ENCODE results near the gene CPEB4. TPM values are rescaled to one million over a fixed set of nuclear protein-coding genes. Genes with fewer than 3 reads are reported as not detected.

The CPEB4 gene
- total RNA-seq, 2 experiments from 2014 or later = 11.8 to 13.0 TPM

DNA sequence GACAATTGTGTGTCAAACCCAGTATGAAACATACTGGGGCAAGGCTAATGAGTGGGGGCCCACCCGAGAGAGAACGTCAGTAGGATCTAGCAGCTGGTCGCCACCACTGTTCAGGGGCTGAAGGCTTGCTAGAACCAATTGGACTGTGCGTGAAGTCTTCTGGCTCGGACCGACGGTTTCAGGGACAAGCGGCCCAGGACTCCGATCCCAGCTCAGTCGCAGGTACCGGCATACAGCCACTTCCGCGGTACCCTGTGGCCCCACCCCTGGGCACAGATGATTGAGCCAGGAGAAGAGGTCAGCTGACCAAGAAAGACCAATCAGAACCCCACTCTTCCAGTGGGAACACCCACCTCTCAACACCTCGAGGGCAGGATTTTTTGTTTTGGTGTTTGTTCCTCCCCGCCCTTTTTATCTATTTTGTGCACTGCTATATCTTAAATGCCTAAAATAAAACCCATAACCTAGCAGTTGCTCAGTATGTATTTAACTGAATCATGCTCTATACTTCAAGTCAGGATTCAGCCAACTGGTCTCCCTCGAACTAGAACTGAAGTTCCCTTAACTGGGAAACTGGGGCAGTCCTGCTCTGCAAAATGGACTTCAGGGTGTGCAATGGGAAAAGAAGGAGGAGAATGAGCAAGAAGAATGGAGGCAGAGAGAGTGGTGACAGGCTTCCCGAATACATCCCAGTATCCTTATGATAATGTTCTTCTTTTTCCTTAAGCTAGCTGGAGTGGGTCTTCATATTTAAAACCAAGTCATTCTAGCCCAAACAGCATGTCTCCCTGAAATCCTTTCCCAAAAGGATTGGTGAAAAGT, 21.1 kb upstream of the CPEB4 start:
- DNase-seq (no peak), ATAC-seq (ENCODE audit: low read depth) (no peak)
- no peaks in the 10 kb centered on the region for H3K9me3 Mint-ChIP-seq
- no peaks in the 10 kb centered on the region for H3K36me3 Mint-ChIP-seq
- peaks cover 2% of the 10 kb centered on the region for H3K4me1 Mint-ChIP-seq
- H3K4me3 Mint-ChIP-seq = no peak overlapping the region
- POLR2A ChIA-PET = no interaction called here
- H3K27ac Mint-ChIP-seq = no peak overlapping the region
- peaks cover 5% of the 10 kb centered on the region for H3K27me3 Mint-ChIP-seq

GRCh38 chr5:173868096-173868880, 19.9 kb upstream of the CPEB4 start:
- no peak overlapping the region for H3K27ac Mint-ChIP-seq
- ATAC-seq (ENCODE audit: low read depth) = no peak
- H3K36me3 Mint-ChIP-seq = no peaks in the 10 kb centered on the region
- POLR2A ChIA-PET = no interaction called here
- H3K27me3 Mint-ChIP-seq = peaks cover 3% of the 10 kb centered on the region
- peaks cover 2% of the 10 kb centered on the region for H3K4me1 Mint-ChIP-seq
- H3K9me3 Mint-ChIP-seq = no peaks in the 10 kb centered on the region
- no peak overlapping the region for H3K4me3 Mint-ChIP-seq
- no peak for DNase-seq

DNA sequence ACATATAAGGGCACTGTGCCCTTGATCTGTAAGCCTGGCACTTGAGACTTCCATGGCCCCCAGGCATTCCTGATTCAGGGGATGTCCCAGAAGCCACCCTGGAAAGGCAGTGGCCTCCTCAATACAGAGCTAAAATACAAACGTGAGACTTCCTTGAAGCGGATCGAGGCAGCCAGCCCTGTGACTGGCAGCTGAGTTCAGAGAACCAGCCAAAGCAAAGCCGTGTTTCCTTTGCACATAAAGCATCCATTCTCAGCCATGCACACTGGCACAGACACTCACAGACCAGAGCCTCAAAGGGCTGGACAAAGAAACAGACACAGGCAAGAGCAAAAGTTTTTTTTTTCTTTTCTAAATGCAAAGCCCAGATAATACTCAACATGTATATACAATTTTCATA, 18.8 kb upstream of the CPEB4 start:
- Mint-ChIP-seq H3K4me1 (peaks cover 2% of the 10 kb centered on the region), H3K36me3 (no peaks in the 10 kb centered on the region), H3K4me3 (no peak overlapping the region), H3K27ac (no peak overlapping the region), H3K9me3 (no peaks in the 10 kb centered on the region), H3K27me3 (peaks cover 3% of the 10 kb centered on the region)
- POLR2A ChIA-PET = no interaction called here
- DNase-seq (no peak), ATAC-seq (ENCODE audit: low read depth) (no peak)

GRCh38 chr5:173872957-173873305, 15.2 kb upstream of the CPEB4 start:
- Mint-ChIP-seq H3K36me3 (no peaks in the 10 kb centered on the region), H3K9me3 (peaks cover 1% of the 10 kb centered on the region), H3K4me1 (no peaks in the 10 kb centered on the region), H3K4me3 (no peak overlapping the region), H3K27ac (no peak overlapping the region), H3K27me3 (peaks cover 3% of the 10 kb centered on the region)
- DNase-seq = no peak
- POLR2A ChIA-PET = no interaction called here
- no peak for ATAC-seq (ENCODE audit: low read depth)

GRCh38 chr5:173873306-173873922, 14.7 kb upstream of the CPEB4 start:
- POLR2A ChIA-PET = no interaction called here
- peaks cover 1% of the 10 kb centered on the region for H3K9me3 Mint-ChIP-seq
- peaks cover 1% of the 10 kb centered on the region for H3K27me3 Mint-ChIP-seq
- no peak overlapping the region for H3K4me3 Mint-ChIP-seq
- no peaks in the 10 kb centered on the region for H3K36me3 Mint-ChIP-seq
- ATAC-seq (ENCODE audit: low read depth) (no peak), DNase-seq (no peak)
- H3K27ac Mint-ChIP-seq = no peak overlapping the region
- no peaks in the 10 kb centered on the region for H3K4me1 Mint-ChIP-seq

DNA sequence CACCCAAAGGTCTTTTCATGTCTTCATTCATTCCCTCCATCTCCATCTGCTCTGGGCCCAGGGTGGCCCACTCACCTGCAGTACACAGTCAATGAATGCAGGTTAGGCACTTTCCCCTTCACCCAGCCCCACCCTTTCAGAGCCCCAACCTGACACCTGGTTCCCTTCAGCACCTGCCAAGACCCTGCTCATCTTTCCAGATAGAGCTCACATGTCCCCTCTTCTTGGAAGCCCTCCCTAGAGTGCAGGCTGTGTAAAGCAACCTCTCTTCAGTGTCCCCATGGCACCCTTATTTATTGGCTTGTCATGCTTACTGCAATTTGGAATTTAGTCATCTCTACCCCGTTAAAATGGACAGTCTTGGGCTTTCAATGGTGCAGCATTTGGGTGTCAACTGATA, 13.0 kb upstream of the CPEB4 start:
- H3K27ac Mint-ChIP-seq = no peak overlapping the region
- no peaks in the 10 kb centered on the region for H3K27me3 Mint-ChIP-seq
- no peaks in the 10 kb centered on the region for H3K36me3 Mint-ChIP-seq
- ATAC-seq (ENCODE audit: low read depth) = no peak
- POLR2A ChIA-PET = no interaction called here
- no peak overlapping the region for H3K4me3 Mint-ChIP-seq
- no peaks in the 10 kb centered on the region for H3K4me1 Mint-ChIP-seq
- no peak for DNase-seq
- peaks cover 1% of the 10 kb centered on the region for H3K9me3 Mint-ChIP-seq

- H3K9me3 Mint-ChIP-seq = peaks cover 5% of the 10 kb centered on the region
- peaks cover 5% of the 10 kb centered on the region for H3K4me1 Mint-ChIP-seq
- no peaks in the 10 kb centered on the region for H3K27me3 Mint-ChIP-seq
- no peak overlapping the region for H3K4me3 Mint-ChIP-seq
- no peak overlapping the region for H3K27ac Mint-ChIP-seq
- ATAC-seq (ENCODE audit: low read depth) (no peak), DNase-seq (no peak)
- H3K36me3 Mint-ChIP-seq = peaks cover 5% of the 10 kb centered on the region
- POLR2A ChIA-PET = no interaction called here
Observed at GRCh38 chr5:173878224-173878967, 9.8 kb upstream of the CPEB4 start.

DNA sequence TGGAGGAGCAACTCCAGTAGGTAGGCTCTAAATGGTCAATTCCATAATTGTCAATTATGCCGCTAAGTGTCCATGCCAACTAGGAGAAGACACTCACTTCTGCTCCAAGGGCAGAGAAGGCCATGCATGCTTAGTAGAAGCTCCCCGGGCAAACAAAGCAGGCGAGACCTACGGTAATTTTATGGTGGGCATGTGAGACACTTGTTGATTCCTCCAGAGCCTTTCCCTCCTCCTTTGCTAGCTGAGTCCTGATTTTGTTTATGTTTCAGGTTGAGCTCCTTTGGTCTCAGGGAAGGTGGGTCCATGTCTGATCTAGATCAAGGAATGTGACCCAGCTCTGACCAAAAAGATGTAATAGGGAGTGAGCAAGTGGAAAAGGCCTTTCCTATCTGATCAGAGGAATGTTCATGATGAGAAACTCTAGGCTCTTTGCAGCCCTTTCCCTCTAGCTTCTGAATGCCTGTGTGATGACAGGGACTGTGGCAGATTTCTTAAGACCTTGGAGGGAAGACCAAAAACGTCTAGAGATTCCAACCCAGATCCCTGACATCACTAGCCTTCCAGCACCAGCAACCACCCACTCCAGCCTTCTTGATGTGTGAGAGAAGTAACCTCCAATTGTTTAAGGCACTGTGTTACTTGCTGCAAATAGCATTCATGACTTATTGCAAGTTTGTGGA, 7.7 kb upstream of the CPEB4 start:
- Mint-ChIP-seq H3K4me3 (no peak overlapping the region), H3K4me1 (peaks cover 18% of the 10 kb centered on the region), H3K27ac (no peak overlapping the region), H3K9me3 (peaks cover 9% of the 10 kb centered on the region), H3K36me3 (peaks cover 11% of the 10 kb centered on the region), H3K27me3 (no peaks in the 10 kb centered on the region)
- DNase-seq = no peak
- POLR2A ChIA-PET = no interaction called here
- ATAC-seq (ENCODE audit: low read depth) = no peak

- H3K9me3 Mint-ChIP-seq = peaks cover 9% of the 10 kb centered on the region
- DNase-seq = no peak
- peaks cover 11% of the 10 kb centered on the region for H3K36me3 Mint-ChIP-seq
- POLR2A ChIA-PET = no interaction called here
- H3K4me1 Mint-ChIP-seq = peaks cover 29% of the 10 kb centered on the region
- no peak for ATAC-seq (ENCODE audit: low read depth)
- no peaks in the 10 kb centered on the region for H3K27me3 Mint-ChIP-seq
- no peak overlapping the region for H3K4me3 Mint-ChIP-seq
- H3K27ac Mint-ChIP-seq = no peak overlapping the region
Observed at GRCh38 chr5:173881811-173882575, 6.2 kb upstream of the CPEB4 start.

GRCh38 chr5:173882632-173883031, 5.5 kb upstream of the CPEB4 start:
- POLR2A ChIA-PET = no interaction called here
- Mint-ChIP-seq H3K27me3 (no peaks in the 10 kb centered on the region), H3K27ac (no peak overlapping the region), H3K4me3 (no peak overlapping the region), H3K4me1 (peaks cover 32% of the 10 kb centered on the region), H3K9me3 (peaks cover 9% of the 10 kb centered on the region), H3K36me3 (peaks cover 11% of the 10 kb centered on the region)
- ATAC-seq (ENCODE audit: low read depth) (no peak), DNase-seq (no peak)

DNA sequence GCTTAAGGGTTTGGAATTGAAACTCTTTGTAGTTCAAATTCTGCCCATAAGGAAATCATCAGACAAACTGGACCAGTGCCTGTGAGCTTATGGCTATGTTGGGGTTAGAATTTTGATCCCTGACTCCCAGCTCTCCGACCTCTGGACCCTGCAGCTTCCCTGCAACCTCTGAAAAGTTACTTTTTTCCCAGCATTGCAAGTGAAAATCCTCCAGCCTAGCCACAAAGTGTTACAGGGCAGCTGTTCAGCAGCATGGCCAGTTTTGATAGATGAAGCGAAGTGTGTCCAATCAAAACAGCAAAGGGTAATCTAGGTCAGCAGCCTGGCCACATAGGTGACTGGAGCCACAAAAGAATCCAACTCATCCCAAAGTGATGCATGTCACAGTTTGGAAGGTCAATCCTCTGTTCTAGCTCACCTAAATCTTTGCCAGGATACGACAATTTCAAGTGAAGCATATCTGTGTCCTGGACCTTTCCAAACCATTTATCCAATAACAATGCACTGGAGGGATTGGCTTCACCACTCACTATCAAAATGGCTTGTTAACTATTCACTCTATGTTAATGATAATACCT, 4.7 kb upstream of the CPEB4 start:
- Mint-ChIP-seq H3K4me1 (peaks cover 32% of the 10 kb centered on the region), H3K4me3 (no peak overlapping the region), H3K36me3 (peaks cover 11% of the 10 kb centered on the region), H3K27me3 (no peaks in the 10 kb centered on the region), H3K27ac (peak overlapping the region; percentile 7), H3K9me3 (peaks cover 9% of the 10 kb centered on the region)
- POLR2A ChIA-PET = no interaction called here
- ATAC-seq (ENCODE audit: low read depth) (no peak), DNase-seq (no peak)

- Mint-ChIP-seq H3K9me3 (peaks cover 9% of the 10 kb centered on the region), H3K27me3 (no peaks in the 10 kb centered on the region), H3K36me3 (peaks cover 11% of the 10 kb centered on the region), H3K4me1 (peaks cover 32% of the 10 kb centered on the region), H3K27ac (peak overlapping the region; percentile 87), H3K4me3 (peak overlapping the region; percentile 65)
- POLR2A ChIA-PET = interaction anchor here (0.6 to 2.2 kb wide), 5 partner anchors 27 to 1763 kb away, joined by 3 to 8 read pairs (median 3); no protein-coding TSS in a partner anchor
- DNase-seq (peak; percentile 72), ATAC-seq (ENCODE audit: low read depth) (peak; percentile 20)
Observed at GRCh38 chr5:173884402-173885053, 3.6 kb upstream of the CPEB4 start.
